ENCODE data around the gene PODXL. TPM values are rescaled to one million over a fixed set of nuclear protein-coding genes. Genes with fewer than 3 reads are reported as not detected.
"Not testable (repeated sequence)": the region's sequence is repeated elsewhere in the genome, so short reads cannot be mapped to it uniquely, and the experiment has no call there.

Gene PODXL
- total RNA-seq, 1 donor from 2014 or later: 59.0 TPM

- intact Hi-C loops (cut with DNase I): no loop called here
- ATAC-seq (no peak), DNase-seq (ENCODE audit: missing footprints) (no peak)
Observed at GRCh38 chr7:131480384-131481315, 75.8 kb downstream of the PODXL start.

DNA sequence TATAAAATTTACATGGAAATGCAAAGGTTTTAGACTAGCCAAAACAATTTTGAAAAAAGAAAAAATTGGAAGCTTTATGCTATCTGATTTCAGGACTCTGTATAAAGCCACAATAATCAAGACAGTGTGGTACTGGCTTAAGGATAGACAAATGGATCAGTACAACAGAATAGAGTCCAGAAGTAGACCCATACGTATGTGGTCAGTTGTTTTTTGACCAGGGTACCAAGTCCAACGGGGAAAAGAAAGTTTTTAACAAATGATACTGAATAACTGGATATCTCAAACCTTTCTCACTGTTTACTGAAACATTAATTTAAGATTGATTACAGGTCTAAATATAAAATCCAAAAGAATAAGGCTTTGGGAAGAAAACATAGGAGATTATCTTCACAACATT is 79.7 kb downstream of the PODXL start:
- DNase-seq (ENCODE audit: missing footprints): no peak
- ATAC-seq: no peak
- intact Hi-C loops (cut with DNase I): no loop called here

- ATAC-seq (no peak), DNase-seq (ENCODE audit: missing footprints) (no peak)
- intact Hi-C loops (cut with DNase I): no loop called here
Observed at GRCh38 chr7:131471250-131472004, 85.0 kb downstream of the PODXL start.

DNA sequence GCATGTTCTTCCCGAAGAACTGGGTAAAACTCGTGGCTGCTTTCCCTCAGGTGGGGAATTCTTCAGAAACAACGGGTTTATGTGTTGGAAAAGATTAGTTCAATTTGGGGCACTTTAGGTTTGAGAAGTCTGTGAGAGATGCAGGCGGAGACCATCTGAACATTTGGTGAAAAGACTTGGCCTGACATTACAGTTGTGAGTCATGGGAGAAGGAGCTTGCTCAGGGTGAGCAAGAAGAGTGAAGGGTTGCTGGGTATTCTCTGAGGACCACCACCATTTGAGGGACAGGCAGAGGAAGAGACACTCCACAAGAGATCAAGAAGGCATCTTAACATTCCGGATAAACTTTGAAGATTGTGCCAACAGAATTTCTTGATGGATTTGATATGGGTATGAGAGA is 88.6 kb downstream of the PODXL start:
- intact Hi-C loops (cut with DNase I): no loop called here
- ATAC-seq: no peak
- DNase-seq (ENCODE audit: missing footprints): no peak

GRCh38 chr7:131466735-131467365 is 89.6 kb downstream of the PODXL start:
- DNase-seq (ENCODE audit: missing footprints): no peak
- no peak for ATAC-seq
- intact Hi-C loops (cut with DNase I): no loop called here

DNA sequence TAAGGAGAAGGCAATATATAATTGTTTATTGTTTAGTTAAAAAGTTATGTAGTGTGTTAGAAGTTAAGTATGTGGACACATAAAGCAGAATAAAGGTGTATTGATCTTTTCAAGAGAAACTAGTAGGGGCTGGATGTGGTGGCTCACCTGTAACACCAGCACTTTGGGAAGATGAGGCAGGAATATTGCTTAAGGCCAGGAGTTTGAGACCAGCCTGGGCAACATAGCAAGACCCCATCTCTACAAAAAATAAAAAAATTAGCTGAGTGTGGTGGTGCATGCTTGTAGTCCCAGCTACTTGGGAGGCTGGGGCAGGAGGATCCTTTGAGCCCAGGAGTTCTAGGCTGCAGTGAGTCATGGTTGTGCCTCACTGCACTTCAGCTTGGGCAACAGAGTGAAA is 93.7 kb downstream of the PODXL start:
- ATAC-seq; intact Hi-C loops (cut with DNase I); DNase-seq (ENCODE audit: missing footprints): not testable (repeated sequence)

- no peak for DNase-seq (ENCODE audit: missing footprints)
- no peak for ATAC-seq
- intact Hi-C loops (cut with DNase I): no loop called here
Observed at GRCh38 chr7:131462059-131462458, 94.4 kb downstream of the PODXL start.

- intact Hi-C loops (cut with DNase I): no loop called here
- DNase-seq (ENCODE audit: missing footprints): no peak
- no peak for ATAC-seq
Observed at GRCh38 chr7:131459256-131459655, 97.2 kb downstream of the PODXL start.

GRCh38 chr7:131456338-131456737 is 100.1 kb downstream of the PODXL start:
- intact Hi-C loops (cut with DNase I): no loop called here
- no peak for ATAC-seq
- no peak for DNase-seq (ENCODE audit: missing footprints)

DNA sequence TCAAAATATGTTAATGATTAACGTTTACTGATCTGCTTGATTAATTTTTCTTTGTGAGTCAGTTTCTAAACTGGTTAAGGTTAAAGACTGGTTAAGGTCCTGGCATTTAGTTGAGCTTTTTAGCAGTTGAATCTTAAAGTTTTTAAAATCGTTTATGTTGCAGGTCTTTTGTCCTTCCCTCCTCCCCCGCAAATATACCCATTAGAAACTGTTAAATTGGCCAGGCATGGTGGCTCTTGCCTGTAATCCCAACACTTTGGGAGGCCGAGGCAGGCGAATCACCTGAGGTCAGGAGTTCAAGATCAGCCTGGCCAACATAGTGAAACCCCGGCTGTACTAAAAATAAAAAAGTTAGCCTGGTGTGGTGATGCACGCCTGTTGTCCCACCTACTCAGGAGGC is 100.9 kb downstream of the PODXL start:
- no peak for ATAC-seq
- intact Hi-C loops (cut with DNase I): no loop called here
- no peak for DNase-seq (ENCODE audit: missing footprints)

DNA sequence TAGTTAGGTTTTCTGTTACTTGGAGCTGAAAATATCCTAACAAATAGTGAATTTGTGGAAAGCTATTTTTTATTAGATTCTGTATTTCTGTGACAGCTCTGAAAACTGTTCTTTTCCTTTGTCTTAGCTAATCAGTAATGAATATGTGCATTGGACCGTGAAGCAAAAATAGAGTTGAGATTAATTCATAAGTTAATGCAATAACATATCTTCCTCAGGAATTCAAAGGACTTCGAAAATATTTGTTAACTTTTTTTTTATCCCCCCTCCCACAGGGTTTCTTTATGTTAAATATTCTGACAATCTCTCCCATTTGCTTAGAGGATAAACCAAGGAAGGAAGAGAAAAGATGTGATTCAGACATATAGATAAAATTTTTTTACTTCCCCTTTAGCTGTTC is 101.4 kb downstream of the PODXL start:
- intact Hi-C loops (cut with DNase I): no loop called here
- no peak for ATAC-seq
- no peak for DNase-seq (ENCODE audit: missing footprints)

- ATAC-seq: no peak
- DNase-seq (ENCODE audit: missing footprints): no peak
- intact Hi-C loops (cut with DNase I): no loop called here
Observed at GRCh38 chr7:131454498-131454897, 101.9 kb downstream of the PODXL start.

Other genes with a start within 250 kb of the PODXL start
- 39.3 TPM for gene MKLN1, start 228.8 kb downstream of the PODXL start, total RNA-seq